NCI-H1694 (cell line): Measurements from ENCODE around the gene PCSK9.

Source experiments
- DNase-seq: peaks from one replicate; lab custom pipeline; 2025; lab: John Stamatoyannopoulos, UW

PCSK9 gene

DNA sequence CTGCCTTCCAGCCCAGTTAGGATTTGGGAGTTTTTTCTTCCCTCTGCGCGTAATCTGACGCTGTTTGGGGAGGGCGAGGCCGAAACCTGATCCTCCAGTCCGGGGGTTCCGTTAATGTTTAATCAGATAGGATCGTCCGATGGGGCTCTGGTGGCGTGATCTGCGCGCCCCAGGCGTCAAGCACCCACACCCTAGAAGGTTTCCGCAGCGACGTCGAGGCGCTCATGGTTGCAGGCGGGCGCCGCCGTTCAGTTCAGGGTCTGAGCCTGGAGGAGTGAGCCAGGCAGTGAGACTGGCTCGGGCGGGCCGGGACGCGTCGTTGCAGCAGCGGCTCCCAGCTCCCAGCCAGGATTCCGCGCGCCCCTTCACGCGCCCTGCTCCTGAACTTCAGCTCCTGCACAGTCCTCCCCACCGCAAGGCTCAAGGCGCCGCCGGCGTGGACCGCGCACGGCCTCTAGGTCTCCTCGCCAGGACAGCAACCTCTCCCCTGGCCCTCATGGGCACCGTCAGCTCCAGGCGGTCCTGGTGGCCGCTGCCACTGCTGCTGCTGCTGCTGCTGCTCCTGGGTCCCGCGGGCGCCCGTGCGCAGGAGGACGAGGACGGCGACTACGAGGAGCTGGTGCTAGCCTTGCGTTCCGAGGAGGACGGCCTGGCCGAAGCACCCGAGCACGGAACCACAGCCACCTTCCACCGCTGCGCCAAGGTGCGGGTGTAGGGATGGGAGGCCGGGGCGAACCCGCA lies at the start of gene PCSK9:
TSS of gene PCSK9 (plus strand) at position 207 of the 741 bp plus-strand sequence. CDS start at position 497, 290 bp downstream.
- no peak for DNase-seq

DNA sequence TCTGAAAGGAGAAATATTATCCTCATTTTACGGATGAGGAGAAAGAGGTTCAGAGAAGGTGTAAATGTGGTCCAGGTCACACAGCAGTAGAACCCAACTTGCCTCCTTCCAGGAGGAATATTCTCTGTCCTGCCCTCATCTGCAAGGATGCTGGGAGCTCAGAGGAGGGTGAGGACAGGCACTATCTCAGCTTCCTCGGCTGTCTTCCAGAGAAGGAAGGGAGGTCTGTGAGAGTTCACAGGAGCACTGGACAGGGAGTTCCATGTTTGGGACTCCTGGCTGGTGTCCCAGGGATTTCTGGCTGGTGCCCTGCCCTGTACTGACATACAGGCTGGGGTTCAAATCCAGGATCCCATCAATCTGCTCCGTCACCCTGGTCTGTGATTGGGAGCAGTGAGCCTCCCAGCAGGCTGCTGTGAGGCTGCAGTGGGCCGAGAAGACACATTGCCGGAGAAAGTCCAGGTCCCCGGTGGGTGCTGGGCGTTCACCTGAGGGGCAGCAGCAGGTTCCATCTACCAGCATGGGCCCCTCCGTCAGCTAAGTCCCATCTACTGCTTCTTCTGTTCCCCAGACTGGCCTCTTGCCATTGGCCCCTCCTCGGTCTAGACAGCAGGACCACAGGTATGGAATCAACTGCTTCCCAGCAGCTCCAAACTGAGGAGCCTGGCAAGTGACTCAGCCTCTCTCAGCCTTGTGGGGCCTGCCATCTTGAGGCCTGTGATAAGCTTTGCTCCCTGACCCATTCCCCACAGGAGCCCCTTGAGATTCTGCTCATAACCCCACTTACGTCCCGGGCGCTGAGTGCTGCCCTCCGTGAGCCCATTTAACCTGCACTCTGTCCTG lies 49.2 kb upstream of the PCSK9 start:
- no peak for DNase-seq

DNA sequence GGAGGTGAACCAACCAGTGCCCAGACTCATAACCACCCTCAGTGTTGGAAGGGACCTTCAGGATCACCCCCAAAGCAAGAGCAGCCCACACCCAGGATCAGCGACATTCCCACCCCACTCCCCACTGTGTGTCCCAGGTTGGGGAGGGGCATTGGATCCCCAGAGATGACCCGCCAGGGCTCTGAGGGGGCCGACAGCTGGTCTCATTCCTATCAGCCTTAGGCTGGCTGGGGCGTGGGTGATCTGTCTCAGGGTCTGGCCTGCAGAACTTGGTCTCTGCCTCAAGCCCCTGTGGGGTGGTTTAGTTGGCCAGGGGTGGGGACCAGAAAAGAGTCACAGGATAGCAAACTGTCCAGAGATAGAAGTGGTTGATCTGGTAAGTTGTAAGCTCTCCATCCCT lies 48.4 kb upstream of the PCSK9 start:
- DNase-seq = no peak

DNA sequence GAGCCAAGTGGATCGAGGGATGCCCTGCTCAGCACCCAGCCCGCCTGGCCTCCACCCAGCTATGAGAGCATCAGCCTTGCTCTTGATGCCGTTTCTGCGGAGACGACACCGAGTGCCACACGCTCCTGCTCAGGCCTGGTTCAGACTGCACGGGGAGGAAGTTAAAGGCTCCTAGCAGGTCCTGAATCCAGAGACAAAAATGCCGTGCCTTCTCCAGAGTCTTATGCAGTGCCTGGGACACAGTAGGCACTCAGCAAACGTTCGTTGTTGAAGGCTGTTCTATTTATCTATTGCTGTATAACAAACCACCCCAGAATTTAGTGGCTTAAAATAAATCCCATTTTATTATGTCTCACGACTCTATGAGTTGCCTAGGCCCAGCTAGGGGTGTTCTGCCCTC lies 47.4 kb upstream of the PCSK9 start:
- DNase-seq = no peak

DNA sequence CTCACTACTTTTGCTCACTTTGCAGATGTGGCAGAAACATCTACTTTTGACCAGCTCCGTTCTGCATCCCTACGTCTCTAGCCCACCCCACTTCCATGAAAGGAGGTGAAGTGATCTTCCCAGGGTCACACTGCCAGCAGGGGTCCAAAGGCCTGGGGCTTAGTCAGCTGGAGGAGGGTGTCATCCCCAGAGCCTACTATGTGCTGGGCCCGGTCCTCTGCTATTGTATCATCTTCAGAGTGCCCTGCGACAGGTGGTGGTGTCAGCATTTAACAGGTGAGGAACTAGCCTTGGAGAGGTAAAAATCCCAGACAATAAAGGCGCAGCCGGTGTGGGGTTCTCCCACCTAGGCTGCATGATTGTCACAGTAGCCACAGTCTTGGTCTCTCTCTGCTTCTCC lies 46.2 kb upstream of the PCSK9 start:
- no peak for DNase-seq

DNA sequence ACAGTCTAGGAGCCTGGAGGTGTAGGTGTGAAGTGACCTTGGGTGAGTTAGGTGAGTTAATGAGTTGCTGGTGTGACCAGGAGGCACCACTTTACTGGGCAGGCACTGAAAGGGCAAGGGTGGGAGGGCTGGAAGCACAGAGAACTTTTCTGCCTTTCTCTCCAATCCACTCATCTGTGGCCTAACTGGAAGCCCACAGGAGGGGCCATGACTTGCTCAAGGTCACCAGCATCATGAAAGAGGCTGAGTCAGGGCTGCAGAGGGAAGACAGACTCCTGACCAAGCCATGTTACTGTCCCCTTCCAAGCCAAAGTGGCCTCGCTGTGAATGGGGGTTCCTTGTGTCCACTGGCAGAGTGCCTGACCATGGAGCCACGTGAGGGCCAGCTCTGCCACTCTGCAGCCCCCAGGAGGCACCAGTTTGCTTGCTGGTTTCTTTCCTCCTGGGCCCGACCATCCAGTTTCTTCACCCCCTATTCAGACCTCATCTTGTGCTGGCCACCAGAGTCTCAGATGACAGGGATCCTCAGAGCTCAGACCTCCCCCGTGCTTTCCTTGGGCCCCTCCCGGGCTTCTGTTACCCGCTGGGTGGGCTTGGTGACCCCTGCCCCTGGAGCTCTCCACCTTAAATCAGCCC lies 44.9 kb upstream of the PCSK9 start:
- DNase-seq = no peak

DNA sequence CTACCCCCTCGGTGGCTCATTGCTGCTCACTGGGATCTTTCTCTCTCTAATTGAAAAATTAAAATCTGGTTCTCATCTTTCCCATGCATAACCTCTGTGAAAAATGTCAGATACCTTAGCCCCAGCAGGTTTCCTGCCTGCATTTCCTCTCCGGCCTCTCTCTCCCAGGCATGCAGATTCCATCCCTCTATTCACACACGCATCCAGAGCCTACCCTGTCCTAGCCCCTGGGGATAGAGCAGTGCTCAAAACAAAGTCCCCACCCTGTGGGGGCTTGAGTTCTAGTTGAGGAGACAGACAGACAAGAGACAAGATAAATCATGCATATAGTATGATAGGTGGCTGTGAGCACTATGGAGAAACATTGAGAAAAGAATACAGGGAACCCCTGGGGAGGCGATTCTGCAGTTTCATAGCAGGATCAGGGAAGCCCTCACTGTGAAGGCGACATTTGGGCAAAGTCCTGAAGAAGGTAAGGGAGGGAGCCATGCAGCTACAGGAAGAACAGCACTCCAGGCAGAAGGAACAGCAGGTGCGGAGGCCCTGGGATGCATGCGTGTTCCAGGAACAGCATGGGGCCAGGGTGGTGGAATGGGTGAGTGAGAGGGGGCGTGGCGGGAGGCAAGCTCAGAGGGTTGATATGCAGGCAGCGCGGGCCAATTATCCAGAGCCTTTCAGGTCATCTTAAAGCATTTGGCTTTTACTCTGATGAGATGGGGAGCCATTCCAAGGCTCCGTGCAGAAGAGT lies 44.2 kb upstream of the PCSK9 start:
- DNase-seq = no peak

DNA sequence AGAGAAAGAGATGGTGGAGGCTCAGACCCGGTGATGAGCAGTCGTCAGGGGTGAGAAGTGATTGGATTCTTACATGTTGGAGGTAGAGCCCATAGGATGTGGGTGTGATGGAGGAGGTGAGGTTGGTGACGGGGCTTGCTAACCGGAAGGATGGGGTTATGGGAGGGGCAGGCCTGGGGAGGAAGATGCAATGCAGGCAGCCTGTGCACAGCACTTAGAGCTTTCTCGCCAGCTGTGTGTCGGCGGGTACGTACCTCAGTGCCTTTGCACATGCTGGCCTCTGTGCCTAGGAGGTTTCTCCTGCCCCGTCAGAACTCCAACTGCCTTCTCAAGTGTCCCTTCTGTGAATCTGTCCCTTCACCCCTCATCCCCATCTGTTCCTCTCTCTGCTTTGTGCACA lies 43.5 kb upstream of the PCSK9 start:
- no peak for DNase-seq

DNA sequence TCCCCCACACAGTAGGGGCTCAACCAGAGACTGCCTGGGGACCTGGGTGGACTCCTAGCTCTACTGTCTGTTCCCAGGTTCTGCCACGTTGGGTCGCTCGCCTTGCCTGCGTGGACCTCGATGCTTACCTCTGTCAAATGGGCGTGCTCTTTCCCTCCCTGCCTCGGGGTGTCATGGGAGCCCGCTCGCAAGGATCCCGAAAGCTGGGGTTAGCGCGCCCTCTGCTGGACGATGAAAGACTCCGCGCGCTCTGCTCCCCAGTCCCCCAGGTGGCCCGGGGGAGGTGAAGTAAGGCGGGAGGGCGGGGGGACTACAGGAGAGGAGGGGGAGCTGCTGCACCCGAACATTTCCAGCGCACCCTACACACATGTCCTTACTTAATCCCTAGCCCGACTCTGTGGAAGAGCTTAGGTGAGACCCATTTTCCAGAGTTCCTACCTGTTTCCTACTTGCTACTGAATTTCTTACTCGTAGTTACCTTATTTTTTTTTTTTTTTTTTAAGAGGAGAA lies 42.9 kb upstream of the PCSK9 start:
- DNase-seq = peak; percentile 68

DNA sequence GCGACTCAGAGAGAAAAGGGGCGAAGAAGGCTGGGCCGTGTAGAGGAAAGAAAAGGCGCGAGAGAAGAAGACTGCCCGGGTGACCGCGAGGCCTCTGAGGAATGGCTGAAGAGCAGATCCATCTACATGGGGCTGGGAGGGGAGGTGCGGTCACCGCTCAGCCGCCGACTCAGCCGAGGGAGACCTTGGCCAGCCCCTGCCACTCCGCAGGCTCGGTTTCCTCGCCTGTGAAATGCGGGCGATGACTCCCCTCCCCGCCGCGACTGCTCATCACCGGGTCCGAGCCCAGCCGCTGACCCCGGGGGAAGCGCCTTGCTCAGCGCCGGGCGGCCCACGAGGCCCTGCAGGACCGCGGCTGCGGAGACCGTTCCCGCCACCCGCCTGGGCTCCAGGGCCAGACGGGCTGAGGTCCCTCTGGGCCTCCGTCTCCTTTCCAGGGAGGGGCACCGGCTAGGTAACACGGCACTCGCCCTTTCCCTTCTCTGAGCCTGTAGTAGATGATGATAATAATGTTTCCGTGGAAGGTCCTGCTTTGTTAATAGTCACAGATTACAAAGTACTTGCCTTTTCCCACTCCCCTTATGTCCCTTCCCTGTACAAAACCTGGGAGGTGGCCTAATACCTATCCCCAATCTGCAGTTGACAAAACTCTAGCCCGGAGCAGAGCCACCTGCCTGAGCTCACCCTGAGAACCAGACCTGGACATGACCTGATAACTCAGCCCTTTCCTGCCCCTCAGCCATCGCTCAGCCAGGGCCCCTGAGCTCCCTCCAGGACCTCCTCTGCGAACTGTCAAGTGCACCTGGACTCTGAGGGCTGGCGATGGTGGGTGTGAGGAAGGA lies 42.3 kb upstream of the PCSK9 start:
- no peak for DNase-seq

DNA sequence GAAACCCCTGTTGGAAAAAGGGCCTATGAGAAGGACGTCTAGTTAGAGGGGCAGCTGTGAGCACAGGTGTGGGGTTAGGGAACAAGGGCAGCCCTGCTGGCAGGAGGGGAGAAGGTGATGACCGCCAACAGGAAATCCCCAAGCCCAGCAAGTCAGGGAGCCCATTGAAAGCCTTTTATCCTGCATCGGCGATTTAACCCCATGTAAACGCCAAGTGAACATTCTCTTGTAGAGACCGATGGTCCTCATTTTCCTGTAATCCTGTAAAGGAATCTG lies 41.7 kb upstream of the PCSK9 start:
- DNase-seq = no peak

DNA sequence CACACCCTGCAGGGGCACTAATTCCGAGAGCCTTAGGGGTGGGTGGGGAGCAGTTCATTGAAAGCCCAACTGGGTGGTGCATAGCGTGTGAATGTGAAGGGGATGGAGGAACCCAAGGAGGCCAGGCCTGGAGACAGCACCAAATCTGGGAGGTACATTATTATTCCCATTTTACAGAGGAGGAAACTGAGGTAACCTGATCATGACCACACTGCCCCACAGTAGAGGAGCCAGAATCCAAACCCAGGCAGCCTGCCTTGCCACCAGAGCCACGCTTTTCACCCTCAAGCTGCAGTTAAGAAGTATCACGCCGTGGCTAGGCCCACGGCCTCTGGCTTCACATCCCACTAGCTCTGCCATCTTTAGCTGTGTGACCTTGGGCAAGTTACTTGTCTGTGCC lies 41.2 kb upstream of the PCSK9 start:
- no peak for DNase-seq

DNA sequence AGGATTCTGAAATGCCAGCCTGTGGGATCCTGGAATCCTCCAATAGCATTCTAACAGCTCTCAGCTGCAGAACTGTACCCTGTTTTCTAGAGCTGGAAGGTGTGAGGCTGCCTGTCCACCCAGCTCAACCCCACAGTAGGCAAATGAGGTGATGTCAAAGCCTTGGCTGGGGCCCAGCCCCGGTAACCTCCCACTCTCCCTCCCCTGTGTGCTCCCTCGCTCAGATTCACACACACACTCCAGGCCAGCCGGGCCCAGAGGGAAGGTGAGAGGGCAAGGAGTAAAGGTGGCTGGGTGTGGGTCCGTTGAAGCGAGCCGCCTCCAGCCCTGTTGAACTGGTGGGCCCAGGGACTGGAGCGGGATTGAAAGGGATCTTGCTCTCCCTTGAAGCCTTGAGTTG lies 40.7 kb upstream of the PCSK9 start, which contains the start of gene BSND:
TSS of gene BSND (plus strand) at position 257 of the 400 bp plus-strand sequence. CDS start 254 bp downstream, outside the sequence.
- no peak for DNase-seq

DNA sequence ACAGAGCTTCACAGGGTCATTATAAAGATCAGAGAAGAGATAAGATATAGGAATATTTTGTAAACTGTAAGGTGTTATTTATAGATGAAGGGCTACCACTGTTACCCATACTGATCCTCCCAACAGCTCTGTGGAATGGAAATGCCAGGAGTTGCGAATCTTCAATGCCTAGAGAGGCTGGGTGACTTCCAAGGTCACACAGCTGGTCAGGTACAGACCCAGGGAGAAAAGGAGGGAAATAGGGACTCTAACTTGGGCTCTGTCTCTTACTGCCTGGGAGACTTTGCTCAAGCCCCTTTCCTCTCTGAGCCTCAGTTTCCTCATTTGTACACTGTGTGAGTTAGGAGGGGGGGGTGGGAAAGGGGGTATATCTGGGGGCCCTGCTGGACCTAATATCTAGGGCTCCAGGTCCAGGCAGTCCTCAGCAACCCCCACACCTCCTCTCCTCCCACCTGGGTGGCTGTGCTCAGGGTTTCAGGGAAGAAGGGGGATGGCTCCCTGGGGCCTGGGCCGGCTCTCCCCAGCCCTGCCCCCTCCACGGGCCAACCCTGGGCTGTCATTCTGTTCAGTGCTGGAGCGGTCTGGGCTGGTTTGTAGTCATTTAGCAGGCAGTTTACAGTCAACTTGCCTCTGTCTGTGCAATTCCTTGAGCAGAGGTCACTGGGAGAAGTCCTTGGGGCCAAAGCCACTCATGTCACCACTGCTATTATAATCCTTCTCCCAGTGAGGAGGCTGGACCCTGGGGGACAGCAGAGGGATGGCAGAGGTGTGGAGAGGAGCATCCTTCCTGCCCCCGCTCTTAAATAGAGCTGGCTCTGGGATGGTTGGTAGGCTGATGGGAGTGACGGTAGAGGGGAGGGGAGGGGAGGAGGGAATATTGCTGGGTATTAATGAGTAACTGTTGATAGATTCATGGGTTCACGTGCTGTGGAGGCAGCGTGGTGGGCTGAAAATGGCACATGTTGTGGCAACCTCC lies 39.0 kb upstream of the PCSK9 start:
- DNase-seq = no peak

DNA sequence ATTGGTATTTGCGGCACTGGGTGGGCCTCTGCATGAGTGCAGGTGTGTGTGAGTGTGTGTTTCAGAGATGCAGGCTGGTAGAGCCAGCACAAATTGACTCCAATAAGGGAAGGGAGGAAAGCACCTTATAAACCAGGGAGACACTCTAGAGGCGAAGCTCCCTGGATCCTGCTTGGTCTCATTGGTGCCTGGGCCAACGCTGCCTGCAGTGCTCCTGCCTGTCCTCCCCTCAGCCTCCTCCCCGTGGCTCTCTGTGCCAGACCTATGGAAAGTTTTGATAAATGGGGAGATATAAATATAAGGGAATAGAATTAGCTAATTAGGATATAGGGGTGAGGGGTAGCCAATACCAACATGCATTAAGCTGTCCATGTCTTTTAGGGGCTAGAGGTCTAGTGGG lies 38.0 kb upstream of the PCSK9 start:
- DNase-seq = no peak

DNA sequence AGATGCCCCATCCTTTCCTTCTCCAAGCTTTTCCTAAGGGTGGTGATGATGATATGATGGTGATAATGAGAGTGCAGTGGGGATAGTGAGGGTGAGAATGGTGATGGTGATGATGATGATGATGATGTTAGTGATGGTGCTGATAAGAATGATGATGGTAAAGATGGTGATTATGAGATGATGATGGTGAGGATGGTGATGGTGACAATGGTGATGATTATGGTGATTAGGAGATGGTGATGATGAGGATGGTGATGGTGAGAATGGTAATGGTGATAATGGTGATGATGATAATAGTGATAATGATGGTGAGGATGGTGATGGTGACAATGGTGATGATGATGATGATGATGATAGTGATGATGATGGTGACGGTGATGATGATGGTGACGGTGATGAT lies 36.7 kb upstream of the PCSK9 start:
- no peak for DNase-seq

DNA sequence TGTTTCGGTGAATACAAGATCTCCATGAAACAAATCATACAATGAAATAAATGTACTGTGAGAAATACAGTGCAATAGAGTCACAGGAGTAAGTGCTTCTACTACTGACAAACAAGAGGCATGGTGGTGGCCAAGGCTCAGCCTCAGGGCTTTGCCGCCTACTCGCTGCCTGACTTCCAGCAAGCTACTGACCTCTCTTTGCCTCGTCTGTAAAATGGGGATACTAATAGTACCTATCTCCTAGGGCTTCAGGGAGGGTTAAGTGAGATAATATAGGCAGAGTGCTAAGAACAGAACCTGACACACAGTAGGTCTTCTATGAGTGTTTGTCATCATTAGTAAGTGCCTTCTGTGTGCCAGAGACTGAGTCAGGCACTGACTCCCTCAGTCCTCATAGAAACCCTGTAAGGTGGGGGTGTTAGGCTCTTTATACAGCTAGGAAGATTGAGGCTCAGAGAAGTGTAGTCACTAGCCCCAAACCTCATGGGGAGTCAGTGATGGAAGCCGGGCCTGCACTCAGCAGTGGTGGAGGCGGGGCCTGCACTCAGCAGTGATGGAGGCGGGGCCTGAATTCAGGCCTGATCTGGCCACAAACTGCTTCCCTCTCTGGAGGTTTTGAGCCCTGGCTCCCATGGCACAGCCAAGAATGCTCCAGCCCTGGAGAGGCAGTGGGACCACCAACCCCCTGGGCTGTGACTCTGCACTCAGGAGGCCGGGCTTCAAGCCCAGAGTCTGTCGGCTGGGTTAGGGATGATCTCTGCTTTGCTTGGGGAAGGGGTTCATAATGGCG lies 33.8 kb upstream of the PCSK9 start:
- no peak for DNase-seq

DNA sequence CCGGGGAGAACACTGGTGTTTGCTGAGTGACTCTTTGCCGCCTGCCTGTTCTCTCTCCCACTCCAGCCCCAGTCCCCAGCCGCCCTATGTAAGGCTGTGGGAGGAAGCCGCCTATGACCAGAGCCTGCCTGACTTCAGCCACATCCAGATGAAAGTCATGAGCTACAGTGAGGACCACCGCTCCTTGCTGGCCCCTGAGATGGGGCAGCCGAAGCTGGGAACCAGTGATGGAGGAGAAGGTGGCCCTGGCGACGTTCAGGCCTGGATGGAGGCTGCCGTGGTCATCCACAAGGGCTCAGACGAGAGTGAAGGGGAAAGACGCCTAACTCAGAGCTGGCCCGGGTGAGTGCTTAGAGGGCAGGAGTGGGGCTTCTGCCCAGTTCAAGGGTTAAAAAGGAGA lies 32.4 kb upstream of the PCSK9 start:
- DNase-seq = no peak

DNA sequence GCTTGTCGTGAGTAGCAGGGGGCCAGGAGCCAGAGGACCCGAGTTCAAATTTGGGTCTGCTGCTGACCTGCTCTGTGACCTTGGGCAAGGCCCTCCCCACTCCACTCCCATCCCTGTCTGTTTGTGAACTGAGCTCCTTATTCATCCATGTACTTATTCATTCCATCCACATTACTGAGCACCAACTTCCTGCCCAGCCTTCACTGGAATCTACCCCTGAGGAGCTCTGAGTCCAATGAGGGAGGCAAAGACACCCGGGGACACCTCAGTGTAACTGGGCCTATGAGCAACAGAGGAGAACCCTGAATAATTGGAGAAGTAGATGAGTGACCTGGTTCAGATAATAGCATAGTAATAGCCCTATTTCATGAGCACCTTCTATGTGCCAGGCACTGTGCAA lies 31.7 kb upstream of the PCSK9 start:
- no peak for DNase-seq
